A673 (cell line): ENCODE measurements around the gene SCGB3A2. TPM values are rescaled to one million over a fixed set of nuclear protein-coding genes. Genes with fewer than 3 reads are reported as not detected.

Experiments
- BruUV-seq: library from RNA; stranded (reverse); fragments of 400-500 nt; replicated peaks from 2 replicates; lab custom pipeline; 2021; lab: Mats Ljungman, UMichigan
- CTCF ChIA-PET: fragments of 300-600 bp; sonication (Branson Sonifier 250); formaldehyde crosslinking; loops from one replicate; lab custom pipeline; 2022; ENCODE audit warnings: antibody characterized with exemption; lab: Charles Lee
- POLR2A ChIA-PET: fragments of 300-600 bp; sonication (Branson Sonifier 250); formaldehyde crosslinking; loops from one replicate; lab custom pipeline; 2022; ENCODE audit warnings: antibody characterized with exemption; ENCODE audit not compliant: low non-redundant PET; lab: Charles Lee
- DNase-seq: peaks from one replicate; pipeline ENCODE4 v3.0.0-alpha.2; 2015; ENCODE audit warnings: low spot score
- H3K27ac ChIP-seq: fragments of 200-600 bp; sonication (generic); 2 replicates; pipeline ENCODE4 v1.5.1; 2016; ENCODE audit warnings: mixed run types, low read depth, mild to moderate bottlenecking, mixed read lengths, antibody characterized with exemption, low read length; ENCODE audit not compliant: poor library complexity, severe bottlenecking
- H3K27me3 ChIP-seq: fragments of 200-600 bp; sonication (generic); replicated peaks from 2 replicates; pipeline ENCODE4 v1.6.1; 2017; ENCODE audit warnings: mixed run types, low read depth, mild to moderate bottlenecking, mixed read lengths, antibody characterized with exemption, low read length; ENCODE audit not compliant: insufficient read depth, poor library complexity
- H3K36me3 ChIP-seq: fragments of 200-600 bp; sonication (generic); 2 replicates; pipeline ENCODE4 v1.6.1; 2016; ENCODE audit warnings: mixed run types, mild to moderate bottlenecking, mixed read lengths, antibody characterized with exemption, low read length; ENCODE audit not compliant: insufficient read depth, poor library complexity, severe bottlenecking
- H3K4me1 ChIP-seq: fragments of 200-600 bp; sonication (generic); 2 replicates; pipeline ENCODE4 v1.6.1; 2017; ENCODE audit warnings: mixed run types, mild to moderate bottlenecking, mixed read lengths, antibody characterized with exemption, low read length; ENCODE audit not compliant: insufficient read depth, poor library complexity, severe bottlenecking
- H3K4me3 ChIP-seq: fragments of 200-600 bp; sonication (generic); 2 replicates; pipeline ENCODE4 v1.5.1; 2016; ENCODE audit warnings: low read depth, mixed run types, mild to moderate bottlenecking, mixed read lengths, low read length; ENCODE audit not compliant: poor library complexity, severe bottlenecking
- H3K9me3 ChIP-seq: fragments of 200-600 bp; sonication (generic); 2 replicates; pipeline ENCODE4 v1.6.1; 2016; ENCODE audit warnings: mixed run types, low read depth, mild to moderate bottlenecking, mixed read lengths, antibody characterized with exemption, low read length; ENCODE audit not compliant: poor library complexity, severe bottlenecking
- CTCF ChIP-seq: fragments of 300-800, 200-600 bp; sonication (generic); conservative IDR thresholded peaks from 2 replicates; pipeline ENCODE4 v1.5.1; 2017; ENCODE audit warnings: low read depth, mild to moderate bottlenecking, antibody characterized with exemption, low read length, moderate library complexity, mixed read lengths
- EZH2 ChIP-seq: fragments of 200-600 bp; sonication (generic); IDR thresholded peaks from 2 replicates; pipeline ENCODE4 v1.6.1; 2017; ENCODE audit warnings: borderline replicate concordance, low read depth, mild to moderate bottlenecking, mixed read lengths, antibody characterized with exemption, low read length; ENCODE audit not compliant: poor library complexity, severe bottlenecking
- intact Hi-C: fragments of 100-400 bp; cut with micrococcal nuclease; formaldehyde crosslinking; loops from one replicate; pipeline ENCODE4 v1.10.0; 2022; ENCODE audit not compliant: unreplicated experiment
- total RNA-seq: library from RNA; stranded (reverse); gene quantifications from 2 replicates; pipeline ENCODE4 v1.2.3, GENCODE V29; 2021

SCGB3A2 gene
- total RNA-seq, 1 experiment from 2014 or later: not detected

GRCh38 chr5:147920420-147921030, 42.0 kb downstream of the SCGB3A2 start:
- no peak for DNase-seq
- POLR2A ChIA-PET: no interaction called here
- Histone ChIP-seq H3K27me3 (no peaks in the 10 kb centered on the region), H3K9me3 (no peaks in the 10 kb centered on the region), H3K36me3 (no peaks in the 10 kb centered on the region), H3K27ac (no peak overlapping the region), H3K4me1 (no peaks in the 10 kb centered on the region), H3K4me3 (no peak overlapping the region)
- intact Hi-C loops: no loop called here
- BruUV-seq: no TSS peak
- CTCF ChIA-PET: no interaction called here
- TF ChIP-seq EZH2 (no peak), CTCF (no peak)

- BruUV-seq: no TSS peak
- POLR2A ChIA-PET: no interaction called here
- no peaks in the 10 kb centered on the region for H3K4me1 ChIP-seq
- intact Hi-C loops: no loop called here
- CTCF ChIA-PET: no interaction called here
- H3K36me3 ChIP-seq: no peaks in the 10 kb centered on the region
- TF ChIP-seq EZH2 (no peak), CTCF (no peak)
- no peak for DNase-seq
- no peaks in the 10 kb centered on the region for H3K9me3 ChIP-seq
- no peak overlapping the region for H3K4me3 ChIP-seq
- H3K27ac ChIP-seq: no peak overlapping the region
- no peaks in the 10 kb centered on the region for H3K27me3 ChIP-seq
These were observed 42.6 kb downstream of the SCGB3A2 start for GRCh38 chr5:147921136-147921535.

GRCh38 chr5:147925020-147925419, 46.5 kb downstream of the SCGB3A2 start:
- ChIA-PET CTCF (no interaction called here), POLR2A (no interaction called here)
- intact Hi-C loops: no loop called here

More at GRCh38 chr5:147925020-147925419, 46.5 kb downstream of the SCGB3A2 start:
- Histone ChIP-seq H3K36me3 (no peaks in the 10 kb centered on the region), H3K27ac (no peak overlapping the region), H3K4me1 (no peaks in the 10 kb centered on the region), H3K9me3 (no peaks in the 10 kb centered on the region), H3K4me3 (no peak overlapping the region), H3K27me3 (no peaks in the 10 kb centered on the region)
- TF ChIP-seq EZH2 (no peak), CTCF (no peak)
- no TSS peak for BruUV-seq
- no peak for DNase-seq
